Peyer's patch (tissue), 4 donors: ENCODE results near the gene SLC13A3. TPM values are rescaled to one million over a fixed set of nuclear protein-coding genes. Genes with fewer than 3 reads are reported as not detected.

ENCODE experiments used
- DNase-seq, 3 donors: peaks; one replicate each; pipeline ENCODE4 v3.0.0-alpha.2; 2017 to 2019
- H3K27ac ChIP-seq, 4 donors: fragments of 200-600 bp; sonication (generic); one replicate each; pipeline ENCODE4 v1.5.1; 2016 to 2019
- H3K27me3 ChIP-seq, 2 donors: fragments of 200-600 bp; sonication (generic); one replicate each; pipeline ENCODE4 v1.5.1; 2019
- H3K36me3 ChIP-seq, 3 donors: fragments of 200-600 bp; sonication (generic); one replicate each; pipeline ENCODE4 v1.5.1; 2016 to 2019
- H3K4me1 ChIP-seq, 4 donors: fragments of 200-600 bp; sonication (generic); one replicate each; pipeline ENCODE4 v1.5.1; 2016 to 2019
- H3K4me3 ChIP-seq, 4 donors: fragments of 200-600 bp; sonication (generic); 1 replicate in 3 of 4; 2 replicates in 1 of 4; pipeline ENCODE4 v1.5.1; 2016 to 2019; ENCODE audit warnings: mild to moderate bottlenecking in 1 of 4
- H3K9me3 ChIP-seq, 4 donors: fragments of 200-600 bp; sonication (generic); one replicate each; pipeline ENCODE4 v1.5.1; 2016 to 2019; ENCODE audit warnings: mild to moderate bottlenecking in 1 of 4
- POLR2A ChIP-seq, 2 donors: fragments of 450-650 bp; IDR thresholded peaks; one replicate each; pipeline ENCODE4 v1.5.1; 2017; ENCODE audit warnings: antibody characterized with exemption in 2 of 2, mild to moderate bottlenecking in 2 of 2, moderate library complexity in 2 of 2
- total RNA-seq, 4 donors: library from RNA; depleted of rRNA; stranded (reverse); fragments of >200 nt; gene quantifications; one replicate each; pipeline ENCODE4 v1.1.0, GENCODE V29; 2016
- TF ChIP-seq, protein P1 (sequence below), 6 experiments: fragments of 450-650 bp in 4 of 6; fragments of 200-600 bp in 2 of 6; sonication (generic) in 1 of 6; IDR thresholded peaks; one replicate each; pipeline ENCODE4 v1.5.1; 2017 to 2019; ENCODE audit warnings: antibody characterized with exemption in 6 of 6, mild to moderate bottlenecking in 3 of 6, moderate library complexity in 1 of 6

Gene SLC13A3
- total RNA-seq, 4 donors from 2014 or later: 1.3 to 10.7 TPM; not detected in 2

- H3K4me1 ChIP-seq: no peaks in the 10 kb centered on the region
- H3K27ac ChIP-seq: no peak overlapping the region
- DNase-seq: no peak
- H3K4me3 ChIP-seq: no peak overlapping the region
- H3K36me3 ChIP-seq: no peaks in the 10 kb centered on the region
- H3K9me3 ChIP-seq: peaks cover 0 to 5% (median 0%) of the 10 kb centered on the region in 4 donors
- TF ChIP-seq, protein P1, sequence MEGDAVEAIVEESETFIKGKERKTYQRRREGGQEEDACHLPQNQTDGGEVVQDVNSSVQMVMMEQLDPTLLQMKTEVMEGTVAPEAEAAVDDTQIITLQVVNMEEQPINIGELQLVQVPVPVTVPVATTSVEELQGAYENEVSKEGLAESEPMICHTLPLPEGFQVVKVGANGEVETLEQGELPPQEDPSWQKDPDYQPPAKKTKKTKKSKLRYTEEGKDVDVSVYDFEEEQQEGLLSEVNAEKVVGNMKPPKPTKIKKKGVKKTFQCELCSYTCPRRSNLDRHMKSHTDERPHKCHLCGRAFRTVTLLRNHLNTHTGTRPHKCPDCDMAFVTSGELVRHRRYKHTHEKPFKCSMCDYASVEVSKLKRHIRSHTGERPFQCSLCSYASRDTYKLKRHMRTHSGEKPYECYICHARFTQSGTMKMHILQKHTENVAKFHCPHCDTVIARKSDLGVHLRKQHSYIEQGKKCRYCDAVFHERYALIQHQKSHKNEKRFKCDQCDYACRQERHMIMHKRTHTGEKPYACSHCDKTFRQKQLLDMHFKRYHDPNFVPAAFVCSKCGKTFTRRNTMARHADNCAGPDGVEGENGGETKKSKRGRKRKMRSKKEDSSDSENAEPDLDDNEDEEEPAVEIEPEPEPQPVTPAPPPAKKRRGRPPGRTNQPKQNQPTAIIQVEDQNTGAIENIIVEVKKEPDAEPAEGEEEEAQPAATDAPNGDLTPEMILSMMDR (IDR thresholded peaks at IDR 0.05): no peak
- no peak for TF ChIP-seq POLR2A (IDR thresholded peaks at IDR 0.05)
- H3K27me3 ChIP-seq: no peaks in the 10 kb centered on the region
Observed at GRCh38 chr20:46622165-46622564, 29.1 kb downstream of the SLC13A3 start.

- Histone ChIP-seq H3K4me3 (no peak overlapping the region), H3K27ac (no peak overlapping the region), H3K27me3 (no peaks in the 10 kb centered on the region), H3K9me3 (peaks cover 0 to 5% (median 0%) of the 10 kb centered on the region in 4 donors), H3K4me1 (no peaks in the 10 kb centered on the region), H3K36me3 (no peaks in the 10 kb centered on the region)
- no peak for TF ChIP-seq POLR2A (IDR thresholded peaks at IDR 0.05)
- TF ChIP-seq, protein P1 (IDR thresholded peaks at IDR 0.05): no peak
- DNase-seq: no peak
Observed at GRCh38 chr20:46621492-46621891, 29.8 kb downstream of the SLC13A3 start.

GRCh38 chr20:46619445-46619844, 31.8 kb downstream of the SLC13A3 start:
- H3K36me3 ChIP-seq: no peaks in the 10 kb centered on the region
- no peak for DNase-seq
- TF ChIP-seq, protein P1 (IDR thresholded peaks at IDR 0.05): no peak
- no peak for TF ChIP-seq POLR2A (IDR thresholded peaks at IDR 0.05)
- no peak overlapping the region for H3K4me3 ChIP-seq
- H3K27me3 ChIP-seq: no peaks in the 10 kb centered on the region
- no peaks in the 10 kb centered on the region for H3K4me1 ChIP-seq
- peaks cover 0 to 5% (median 0%) of the 10 kb centered on the region in 4 donors for H3K9me3 ChIP-seq
- no peak overlapping the region for H3K27ac ChIP-seq

- Histone ChIP-seq H3K4me1 (no peaks in the 10 kb centered on the region), H3K36me3 (no peaks in the 10 kb centered on the region), H3K4me3 (no peak overlapping the region), H3K27me3 (no peaks in the 10 kb centered on the region), H3K9me3 (no peaks in the 10 kb centered on the region), H3K27ac (no peak overlapping the region)
- TF ChIP-seq POLR2A (IDR thresholded peaks at IDR 0.05): no peak
- TF ChIP-seq, protein P1 (IDR thresholded peaks at IDR 0.05): no peak
- no peak for DNase-seq
Observed at GRCh38 chr20:46618316-46619100, 32.8 kb downstream of the SLC13A3 start.

DNA sequence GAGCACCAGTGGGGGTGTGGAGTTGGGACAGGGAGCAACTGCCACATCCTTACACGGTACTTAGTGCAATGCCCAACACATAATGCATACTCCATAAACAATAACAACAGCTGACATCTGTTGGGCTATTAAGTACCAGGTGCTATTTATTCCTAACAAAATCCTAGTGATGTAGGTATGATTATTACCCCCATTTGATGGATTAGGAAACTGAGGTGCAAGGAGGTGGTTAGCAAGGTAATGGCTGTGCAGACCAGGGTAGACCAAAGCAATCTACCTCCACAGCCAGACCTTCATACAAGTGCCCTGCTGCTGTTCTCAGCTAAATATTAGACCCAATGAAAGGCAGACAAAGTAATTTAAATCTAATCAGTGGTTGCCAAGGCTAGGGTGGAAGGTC, 36.8 kb downstream of the SLC13A3 start:
- no peaks in the 10 kb centered on the region for H3K9me3 ChIP-seq
- TF ChIP-seq, protein P1 (IDR thresholded peaks at IDR 0.05): no peak
- no peak for TF ChIP-seq POLR2A (IDR thresholded peaks at IDR 0.05)
- DNase-seq: no peak
- H3K4me3 ChIP-seq: no peak overlapping the region
- no peaks in the 10 kb centered on the region for H3K36me3 ChIP-seq
- no peaks in the 10 kb centered on the region for H3K27me3 ChIP-seq
- H3K4me1 ChIP-seq: no peaks in the 10 kb centered on the region
- H3K27ac ChIP-seq: no peak overlapping the region
